Measurements from ENCODE around the gene VAV1. TPM values are rescaled to one million over a fixed set of nuclear protein-coding genes. Genes with fewer than 3 reads are reported as not detected.

VAV1 gene
- total and polyA plus RNA-seq, 12 donors, result 1.1 to 21.1 (median 9.1) TPM

DNA sequence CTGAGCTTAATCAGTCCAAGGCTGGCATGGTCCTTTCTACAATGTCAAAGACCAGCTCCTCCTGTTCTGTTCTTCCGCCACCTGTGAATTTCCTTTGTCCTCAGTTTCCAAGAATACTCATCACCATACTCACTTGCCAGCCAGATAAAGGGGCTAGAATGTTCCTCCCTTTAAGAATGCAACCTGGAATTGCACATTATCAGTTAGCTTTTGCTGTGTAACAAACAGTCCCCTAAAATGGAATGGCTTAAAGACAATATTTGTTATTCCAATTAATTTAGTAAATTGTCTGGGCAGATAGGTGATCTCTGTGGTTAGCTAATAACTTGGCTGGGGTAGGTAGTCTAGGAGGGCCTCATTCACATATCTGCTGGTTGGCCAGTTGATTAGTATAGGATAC, 36.0 kb downstream of the VAV1 start:
- DNase-seq, result no peak
- Histone ChIP-seq H3K36me3 (replicated peaks in 1 of 2) (no peaks in the 10 kb centered on the region), H3K27ac (no peak overlapping the region), H3K4me1 (replicated peaks in 1 of 2) (no peaks in the 10 kb centered on the region), H3K27me3 (no peaks in the 10 kb centered on the region), H3K9me3 (replicated peaks in 1 of 3) (no peaks in the 10 kb centered on the region), H3K4me3 (no peak overlapping the region)
- WGBS, 4 donors, result 83 to 100% (median 94%) methylated on average over 1 of the region's 1 CpG
- TF ChIP-seq POLR2A (IDR thresholded peaks at IDR 0.05), result no peak
- TF ChIP-seq, protein P1, sequence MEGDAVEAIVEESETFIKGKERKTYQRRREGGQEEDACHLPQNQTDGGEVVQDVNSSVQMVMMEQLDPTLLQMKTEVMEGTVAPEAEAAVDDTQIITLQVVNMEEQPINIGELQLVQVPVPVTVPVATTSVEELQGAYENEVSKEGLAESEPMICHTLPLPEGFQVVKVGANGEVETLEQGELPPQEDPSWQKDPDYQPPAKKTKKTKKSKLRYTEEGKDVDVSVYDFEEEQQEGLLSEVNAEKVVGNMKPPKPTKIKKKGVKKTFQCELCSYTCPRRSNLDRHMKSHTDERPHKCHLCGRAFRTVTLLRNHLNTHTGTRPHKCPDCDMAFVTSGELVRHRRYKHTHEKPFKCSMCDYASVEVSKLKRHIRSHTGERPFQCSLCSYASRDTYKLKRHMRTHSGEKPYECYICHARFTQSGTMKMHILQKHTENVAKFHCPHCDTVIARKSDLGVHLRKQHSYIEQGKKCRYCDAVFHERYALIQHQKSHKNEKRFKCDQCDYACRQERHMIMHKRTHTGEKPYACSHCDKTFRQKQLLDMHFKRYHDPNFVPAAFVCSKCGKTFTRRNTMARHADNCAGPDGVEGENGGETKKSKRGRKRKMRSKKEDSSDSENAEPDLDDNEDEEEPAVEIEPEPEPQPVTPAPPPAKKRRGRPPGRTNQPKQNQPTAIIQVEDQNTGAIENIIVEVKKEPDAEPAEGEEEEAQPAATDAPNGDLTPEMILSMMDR (IDR thresholded peaks at IDR 0.05), result no peak
- intact Hi-C loops (cut with DNase I), result no loop called here

DNA sequence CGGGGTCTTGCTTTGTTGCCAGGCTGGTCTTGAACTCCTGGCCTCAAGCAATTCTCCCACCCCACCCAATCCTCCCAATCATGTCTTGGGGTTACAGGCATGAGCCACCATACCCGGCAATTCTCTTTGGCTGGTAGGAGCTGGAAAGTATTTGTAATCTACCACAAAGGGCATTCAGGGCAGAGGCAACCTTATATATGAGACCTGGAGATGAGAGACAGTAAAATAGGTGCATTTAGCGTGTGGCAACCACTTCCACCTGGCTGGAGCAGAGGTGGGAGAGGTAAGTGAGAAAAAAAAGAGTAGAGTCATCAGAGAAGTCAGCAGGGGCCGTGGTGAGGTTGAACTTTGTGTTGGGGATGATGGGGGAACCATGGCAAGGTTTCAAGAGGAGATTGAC, 36.8 kb downstream of the VAV1 start:
- intact Hi-C loops (cut with DNase I), result no loop called here
- no peak for DNase-seq
- Histone ChIP-seq H3K4me3 (no peak overlapping the region), H3K27ac (no peak overlapping the region), H3K4me1 (replicated peaks in 1 of 2) (no peaks in the 10 kb centered on the region), H3K27me3 (no peaks in the 10 kb centered on the region), H3K36me3 (replicated peaks in 1 of 2) (no peaks in the 10 kb centered on the region), H3K9me3 (replicated peaks in 1 of 3) (no peaks in the 10 kb centered on the region)
- TF ChIP-seq, protein P1 (IDR thresholded peaks at IDR 0.05), result no peak
- TF ChIP-seq POLR2A (IDR thresholded peaks at IDR 0.05), result no peak
- 64 to 79% (median 70%) methylated on average over 4 of the region's 4 CpGs for WGBS, 4 donors

DNA sequence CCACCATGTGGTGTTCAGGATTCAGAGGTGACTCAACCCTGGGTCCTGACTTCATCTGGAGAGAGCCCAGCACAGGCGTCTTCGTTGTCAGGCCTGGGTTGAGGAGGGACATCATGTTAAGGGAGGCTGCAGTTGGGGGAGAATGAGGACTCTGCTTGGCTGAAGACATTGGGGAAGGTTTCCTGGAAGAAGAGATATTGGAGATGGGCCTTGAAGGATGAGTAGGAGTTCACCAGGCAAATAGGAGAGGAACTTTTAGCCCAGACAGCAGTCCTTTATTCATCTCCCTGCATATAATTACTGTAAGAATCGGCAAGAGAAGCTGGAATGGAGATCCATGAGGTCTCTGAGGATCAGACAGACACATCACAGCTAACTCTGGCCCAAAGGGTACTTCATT, 38.9 kb downstream of the VAV1 start:
- H3K36me3 ChIP-seq (replicated peaks in 1 of 2), result no peaks in the 10 kb centered on the region
- H3K4me1 ChIP-seq (replicated peaks in 1 of 2), result no peaks in the 10 kb centered on the region
- no peak overlapping the region for H3K27ac ChIP-seq
- TF ChIP-seq, protein P1 (IDR thresholded peaks at IDR 0.05), result no peak
- no peak for TF ChIP-seq POLR2A (IDR thresholded peaks at IDR 0.05)
- 67 to 87% (median 75%) methylated on average over 3 of the region's 3 CpGs for WGBS, 4 donors
- no peaks in the 10 kb centered on the region for H3K27me3 ChIP-seq
- no peaks in the 10 kb centered on the region for H3K9me3 ChIP-seq (replicated peaks in 1 of 3)
- H3K4me3 ChIP-seq, result no peak overlapping the region
- DNase-seq, result no peak
- intact Hi-C loops (cut with DNase I), result no loop called here

DNA sequence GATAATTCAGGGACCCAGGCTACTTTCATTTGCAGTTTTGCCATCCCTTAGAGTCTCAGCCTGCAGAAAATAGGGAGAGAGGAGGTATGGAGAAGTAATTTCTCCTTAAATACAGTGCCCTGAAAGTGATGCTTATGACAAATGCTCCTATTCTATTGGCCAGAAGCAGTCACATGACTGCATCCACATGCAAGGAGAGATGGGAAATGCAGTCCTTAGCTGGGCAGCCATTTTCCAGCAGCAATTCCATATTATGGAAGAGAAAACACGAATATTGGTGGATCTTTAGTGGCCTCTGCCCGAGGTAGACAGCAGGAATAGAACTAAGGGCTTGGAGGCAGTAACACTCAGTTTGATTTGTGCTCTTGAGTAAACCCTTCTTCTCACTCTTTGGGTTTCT, 39.4 kb downstream of the VAV1 start:
- TF ChIP-seq POLR2A (IDR thresholded peaks at IDR 0.05), result no peak
- TF ChIP-seq, protein P1 (IDR thresholded peaks at IDR 0.05), result no peak
- no peaks in the 10 kb centered on the region for H3K9me3 ChIP-seq (replicated peaks in 1 of 3)

More for the DNA sequence above, 39.4 kb downstream of the VAV1 start:
- Histone ChIP-seq H3K4me1 (replicated peaks in 1 of 2) (no peaks in the 10 kb centered on the region), H3K27ac (no peak overlapping the region), H3K4me3 (no peak overlapping the region), H3K27me3 (no peaks in the 10 kb centered on the region), H3K36me3 (replicated peaks in 1 of 2) (no peaks in the 10 kb centered on the region)
- WGBS, 4 donors, result 15 to 45% (median 34%) methylated on average over 2 of the region's 2 CpGs
- DNase-seq, result peak in 1 of 7 donors; percentile 38
- intact Hi-C loops (cut with DNase I), result no loop called here
